ENCODE results near the gene STK26. TPM values are rescaled to one million over a fixed set of nuclear protein-coding genes. Genes with fewer than 3 reads are reported as not detected.

STK26 gene
- total and polyA plus RNA-seq, 2 of the 13 experiments (the other 11 are each of a cell fraction or from before 2014, with no cell fraction given): 16.9 to 47.9 TPM

DNA sequence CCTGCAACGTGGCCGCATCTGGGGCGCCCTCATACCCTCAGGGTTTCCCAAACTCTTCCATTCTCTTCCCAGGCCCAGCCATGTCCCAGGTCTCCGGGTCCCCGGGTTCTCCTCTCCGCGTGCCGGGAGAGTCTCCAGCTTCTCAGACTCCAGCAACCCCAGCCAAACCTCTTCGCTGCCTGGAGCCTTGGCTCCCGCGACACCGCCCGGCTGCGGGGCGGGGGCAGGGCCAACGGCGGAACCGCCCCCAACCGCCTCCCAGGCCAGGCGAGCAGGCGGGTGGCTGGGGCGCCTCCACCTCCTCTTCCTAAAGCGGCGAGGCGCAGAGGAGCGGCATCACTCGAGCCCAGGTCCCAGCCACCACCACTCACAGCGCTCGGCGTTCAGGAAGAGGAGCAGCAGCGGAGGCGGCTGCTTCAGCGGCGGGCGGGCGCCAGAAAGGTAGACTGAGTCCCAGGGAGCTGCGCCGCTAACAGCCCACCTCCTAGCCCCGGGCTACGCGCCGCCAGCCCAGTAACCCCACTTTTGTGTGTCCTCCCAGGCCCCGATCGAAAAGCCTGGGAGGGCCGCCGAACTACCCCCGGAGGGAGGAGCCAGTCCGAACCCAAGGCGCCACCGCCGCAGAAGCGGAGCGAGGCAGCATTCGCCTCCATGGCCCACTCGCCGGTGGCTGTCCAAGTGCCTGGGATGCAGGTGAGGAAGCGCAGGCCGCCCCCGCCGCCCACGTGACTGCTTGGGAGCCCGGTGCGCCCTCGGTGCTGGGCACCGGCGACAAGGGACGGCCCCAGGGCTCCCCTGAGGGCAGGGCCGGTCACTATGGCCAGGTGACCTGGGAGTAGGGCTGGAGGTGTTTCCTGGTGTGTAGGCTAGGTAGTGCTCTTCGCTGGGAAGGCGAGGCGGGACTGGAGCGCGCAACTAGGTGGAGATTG lies at the start of gene STK26 (continued):
- TF ChIP-seq, protein P1, sequence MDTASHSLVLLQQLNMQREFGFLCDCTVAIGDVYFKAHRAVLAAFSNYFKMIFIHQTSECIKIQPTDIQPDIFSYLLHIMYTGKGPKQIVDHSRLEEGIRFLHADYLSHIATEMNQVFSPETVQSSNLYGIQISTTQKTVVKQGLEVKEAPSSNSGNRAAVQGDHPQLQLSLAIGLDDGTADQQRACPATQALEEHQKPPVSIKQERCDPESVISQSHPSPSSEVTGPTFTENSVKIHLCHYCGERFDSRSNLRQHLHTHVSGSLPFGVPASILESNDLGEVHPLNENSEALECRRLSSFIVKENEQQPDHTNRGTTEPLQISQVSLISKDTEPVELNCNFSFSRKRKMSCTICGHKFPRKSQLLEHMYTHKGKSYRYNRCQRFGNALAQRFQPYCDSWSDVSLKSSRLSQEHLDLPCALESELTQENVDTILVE (CRISPR knock-in tag; IDR thresholded peaks at IDR 0.05): no peak
- TF ChIP-seq ONECUT2 (CRISPR knock-in tag; IDR thresholded peaks at IDR 0.05) (no peak), ZNF563 (CRISPR knock-in tag; IDR thresholded peaks at IDR 0.05) (0 out of 2 replicates have a peak, but pooled peaks have one; percentile 29), MED13 (CRISPR knock-in tag; IDR thresholded peaks at IDR 0.05) (no peak), U2AF1 (optimal IDR thresholded peaks at IDR 0.05; ENCODE audit: low read depth, low read length) (no peak), ZNF879 (CRISPR knock-in tag; IDR thresholded peaks at IDR 0.05) (no peak), ZNF556 (CRISPR knock-in tag; IDR thresholded peaks at IDR 0.05; ENCODE audit: borderline replicate concordance) (no peak), SP5 (CRISPR knock-in tag; IDR thresholded peaks at IDR 0.05; ENCODE audit: borderline replicate concordance, low read depth) (no peak), CHCHD3 (CRISPR knock-in tag; IDR thresholded peaks at IDR 0.05) (no peak), RCOR2 (CRISPR knock-in tag; IDR thresholded peaks at IDR 0.05) (no peak), TBX2 (CRISPR knock-in tag; IDR thresholded peaks at IDR 0.05; ENCODE audit: borderline replicate concordance) (no peak)
- TF ChIP-seq, protein P2, sequence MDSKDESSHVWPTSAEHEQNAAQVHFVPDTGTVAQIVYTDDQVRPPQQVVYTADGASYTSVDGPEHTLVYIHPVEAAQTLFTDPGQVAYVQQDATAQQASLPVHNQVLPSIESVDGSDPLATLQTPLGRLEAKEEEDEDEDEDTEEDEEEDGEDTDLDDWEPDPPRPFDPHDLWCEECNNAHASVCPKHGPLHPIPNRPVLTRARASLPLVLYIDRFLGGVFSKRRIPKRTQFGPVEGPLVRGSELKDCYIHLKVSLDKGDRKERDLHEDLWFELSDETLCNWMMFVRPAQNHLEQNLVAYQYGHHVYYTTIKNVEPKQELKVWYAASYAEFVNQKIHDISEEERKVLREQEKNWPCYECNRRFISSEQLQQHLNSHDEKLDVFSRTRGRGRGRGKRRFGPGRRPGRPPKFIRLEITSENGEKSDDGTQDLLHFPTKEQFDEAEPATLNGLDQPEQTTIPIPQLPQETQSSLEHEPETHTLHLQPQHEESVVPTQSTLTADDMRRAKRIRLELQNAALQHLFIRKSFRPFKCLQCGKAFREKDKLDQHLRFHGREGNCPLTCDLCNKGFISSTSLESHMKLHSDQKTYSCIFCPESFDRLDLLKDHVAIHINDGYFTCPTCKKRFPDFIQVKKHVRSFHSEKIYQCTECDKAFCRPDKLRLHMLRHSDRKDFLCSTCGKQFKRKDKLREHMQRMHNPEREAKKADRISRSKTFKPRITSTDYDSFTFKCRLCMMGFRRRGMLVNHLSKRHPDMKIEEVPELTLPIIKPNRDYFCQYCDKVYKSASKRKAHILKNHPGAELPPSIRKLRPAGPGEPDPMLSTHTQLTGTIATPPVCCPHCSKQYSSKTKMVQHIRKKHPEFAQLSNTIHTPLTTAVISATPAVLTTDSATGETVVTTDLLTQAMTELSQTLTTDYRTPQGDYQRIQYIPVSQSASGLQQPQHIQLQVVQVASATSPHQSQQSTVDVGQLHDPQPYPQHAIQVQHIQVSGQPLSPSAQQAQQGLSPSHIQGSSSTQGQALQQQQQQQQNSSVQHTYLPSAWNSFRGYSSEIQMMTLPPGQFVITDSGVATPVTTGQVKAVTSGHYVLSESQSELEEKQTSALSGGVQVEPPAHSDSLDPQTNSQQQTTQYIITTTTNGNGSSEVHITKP (CRISPR knock-in tag; IDR thresholded peaks at IDR 0.05; ENCODE audit: low read depth): no peak
- TF ChIP-seq, protein P3, sequence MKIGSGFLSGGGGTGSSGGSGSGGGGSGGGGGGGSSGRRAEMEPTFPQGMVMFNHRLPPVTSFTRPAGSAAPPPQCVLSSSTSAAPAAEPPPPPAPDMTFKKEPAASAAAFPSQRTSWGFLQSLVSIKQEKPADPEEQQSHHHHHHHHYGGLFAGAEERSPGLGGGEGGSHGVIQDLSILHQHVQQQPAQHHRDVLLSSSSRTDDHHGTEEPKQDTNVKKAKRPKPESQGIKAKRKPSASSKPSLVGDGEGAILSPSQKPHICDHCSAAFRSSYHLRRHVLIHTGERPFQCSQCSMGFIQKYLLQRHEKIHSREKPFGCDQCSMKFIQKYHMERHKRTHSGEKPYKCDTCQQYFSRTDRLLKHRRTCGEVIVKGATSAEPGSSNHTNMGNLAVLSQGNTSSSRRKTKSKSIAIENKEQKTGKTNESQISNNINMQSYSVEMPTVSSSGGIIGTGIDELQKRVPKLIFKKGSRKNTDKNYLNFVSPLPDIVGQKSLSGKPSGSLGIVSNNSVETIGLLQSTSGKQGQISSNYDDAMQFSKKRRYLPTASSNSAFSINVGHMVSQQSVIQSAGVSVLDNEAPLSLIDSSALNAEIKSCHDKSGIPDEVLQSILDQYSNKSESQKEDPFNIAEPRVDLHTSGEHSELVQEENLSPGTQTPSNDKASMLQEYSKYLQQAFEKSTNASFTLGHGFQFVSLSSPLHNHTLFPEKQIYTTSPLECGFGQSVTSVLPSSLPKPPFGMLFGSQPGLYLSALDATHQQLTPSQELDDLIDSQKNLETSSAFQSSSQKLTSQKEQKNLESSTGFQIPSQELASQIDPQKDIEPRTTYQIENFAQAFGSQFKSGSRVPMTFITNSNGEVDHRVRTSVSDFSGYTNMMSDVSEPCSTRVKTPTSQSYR (CRISPR knock-in tag; IDR thresholded peaks at IDR 0.05; ENCODE audit: borderline replicate concordance): no peak
- TF ChIP-seq, protein P4, sequence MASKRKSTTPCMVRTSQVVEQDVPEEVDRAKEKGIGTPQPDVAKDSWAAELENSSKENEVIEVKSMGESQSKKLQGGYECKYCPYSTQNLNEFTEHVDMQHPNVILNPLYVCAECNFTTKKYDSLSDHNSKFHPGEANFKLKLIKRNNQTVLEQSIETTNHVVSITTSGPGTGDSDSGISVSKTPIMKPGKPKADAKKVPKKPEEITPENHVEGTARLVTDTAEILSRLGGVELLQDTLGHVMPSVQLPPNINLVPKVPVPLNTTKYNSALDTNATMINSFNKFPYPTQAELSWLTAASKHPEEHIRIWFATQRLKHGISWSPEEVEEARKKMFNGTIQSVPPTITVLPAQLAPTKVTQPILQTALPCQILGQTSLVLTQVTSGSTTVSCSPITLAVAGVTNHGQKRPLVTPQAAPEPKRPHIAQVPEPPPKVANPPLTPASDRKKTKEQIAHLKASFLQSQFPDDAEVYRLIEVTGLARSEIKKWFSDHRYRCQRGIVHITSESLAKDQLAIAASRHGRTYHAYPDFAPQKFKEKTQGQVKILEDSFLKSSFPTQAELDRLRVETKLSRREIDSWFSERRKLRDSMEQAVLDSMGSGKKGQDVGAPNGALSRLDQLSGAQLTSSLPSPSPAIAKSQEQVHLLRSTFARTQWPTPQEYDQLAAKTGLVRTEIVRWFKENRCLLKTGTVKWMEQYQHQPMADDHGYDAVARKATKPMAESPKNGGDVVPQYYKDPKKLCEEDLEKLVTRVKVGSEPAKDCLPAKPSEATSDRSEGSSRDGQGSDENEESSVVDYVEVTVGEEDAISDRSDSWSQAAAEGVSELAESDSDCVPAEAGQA (IDR thresholded peaks at IDR 0.05; ENCODE audit: low read depth): no peak
- TF ChIP-seq, protein P4 (CRISPR knock-in tag; IDR thresholded peaks at IDR 0.05; ENCODE audit: borderline replicate concordance): no peak
